Stimulated activated CD4-positive, alpha-beta T cell treated with anti-CD3 and anti-CD28 coated beads, Interleukin-4, amount 100 ng/mL, for 24 hours (primary cell): Measurements from ENCODE around the gene EMD.
"Not testable (repeated sequence)": the region's sequence is repeated elsewhere in the genome, so short reads cannot be mapped to it uniquely, and the experiment has no call there.

Experiments
- DNase-seq: peaks from one replicate; pipeline ENCODE4 v3.0.0-alpha.2; 2020

Gene EMD

DNA sequence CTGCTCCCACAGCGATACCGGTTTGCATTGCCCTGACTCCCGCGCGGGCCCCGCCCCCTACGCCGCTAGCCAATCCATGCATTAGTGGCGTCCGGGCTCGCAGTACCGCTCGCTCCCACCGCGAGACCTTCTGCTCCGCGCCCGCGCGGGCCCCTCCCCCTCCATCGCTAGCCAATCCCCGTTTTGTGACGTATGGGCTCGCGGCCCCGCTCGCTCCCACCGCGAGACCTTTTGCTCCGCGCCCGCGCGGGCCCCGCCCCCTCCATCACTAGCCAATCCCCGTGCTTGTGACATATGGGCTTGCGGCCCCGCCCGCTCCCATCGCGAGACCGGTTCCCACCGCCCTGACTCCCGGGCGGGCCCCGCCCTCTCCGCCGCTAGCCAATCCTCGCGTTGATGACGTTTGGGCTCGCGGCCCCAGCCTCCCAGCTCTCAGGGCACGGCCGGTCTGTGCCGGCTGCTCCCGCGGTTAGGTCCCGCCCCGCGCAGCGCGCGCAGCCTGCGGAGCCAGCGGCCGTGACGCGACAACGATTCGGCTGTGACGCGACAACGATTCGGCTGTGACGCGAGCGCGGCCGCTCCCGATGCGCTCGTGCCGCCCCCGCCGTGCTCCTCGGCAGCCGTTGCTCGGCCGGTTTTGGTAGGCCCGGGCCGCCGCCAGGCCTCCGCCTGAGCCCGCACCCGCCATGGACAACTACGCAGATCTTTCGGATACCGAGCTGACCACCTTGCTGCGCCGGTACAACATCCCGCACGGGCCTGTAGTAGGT lies at the start of gene EMD:
Gene EMD, plus strand, starts transcription at position 497 of the 770 bp plus-strand sequence. Its CDS starts 190 bp downstream, at position 687.
- DNase-seq = peak; percentile 95

DNA sequence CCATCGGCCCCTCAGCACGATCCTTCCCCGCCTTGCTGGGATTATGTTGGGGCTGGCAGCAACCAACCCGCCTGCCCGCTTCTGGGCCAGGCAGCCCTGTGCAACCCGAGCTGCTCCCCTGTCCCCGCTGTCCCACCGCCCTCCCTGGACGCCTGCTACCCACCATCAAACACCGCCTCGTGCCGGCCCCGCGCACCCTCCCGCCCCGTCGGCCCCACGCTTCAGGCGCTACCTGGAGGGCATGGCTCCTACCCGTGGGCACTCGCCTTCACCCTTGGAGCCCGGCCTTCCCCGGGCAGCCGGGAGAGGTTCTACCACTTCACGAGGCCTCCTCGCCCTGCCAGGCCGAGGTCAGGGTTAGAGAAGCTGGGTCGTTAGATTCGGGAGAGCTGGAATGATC lies 46.5 kb upstream of the EMD start:
- DNase-seq = no peak

DNA sequence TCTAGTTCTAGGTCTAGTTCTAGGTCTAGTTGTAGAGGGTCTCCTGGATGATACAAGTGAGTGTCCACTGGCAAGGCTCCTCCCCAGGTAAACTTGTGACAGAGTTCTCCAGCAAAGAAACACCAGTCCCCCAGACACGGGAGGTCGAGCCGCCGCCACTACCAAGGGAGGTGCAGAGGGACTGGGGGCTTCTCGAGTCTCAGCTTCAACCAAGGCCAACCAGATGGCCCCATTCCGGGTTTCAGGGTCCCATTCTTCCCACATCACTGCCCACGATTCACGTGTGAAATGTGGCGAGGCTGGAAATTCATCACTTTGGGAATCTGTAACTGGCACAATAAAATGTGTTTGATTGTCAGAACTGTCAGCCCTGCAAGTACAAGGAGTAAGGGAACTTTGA lies 46.0 kb upstream of the EMD start:
- no peak for DNase-seq

DNA sequence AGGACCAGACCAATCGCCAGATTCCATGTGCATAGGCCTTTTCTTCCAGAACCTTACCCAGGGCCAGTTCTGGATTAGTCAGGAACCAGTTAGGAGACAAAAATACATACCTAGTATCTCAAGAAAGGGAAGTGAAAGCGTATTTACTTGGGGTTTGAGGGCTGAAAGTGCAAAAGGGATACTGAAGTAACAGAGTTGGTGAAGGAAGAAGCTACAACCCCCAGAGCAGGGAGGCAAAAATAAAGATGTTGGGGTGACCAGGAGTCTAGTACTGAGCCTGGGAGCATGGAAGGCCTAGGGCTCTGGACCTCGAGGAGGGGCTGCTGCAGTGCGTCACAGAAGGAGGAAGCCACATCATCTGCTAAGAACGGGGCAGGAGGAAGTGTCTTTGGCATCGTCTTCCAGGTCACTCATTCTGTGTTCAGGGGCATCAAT lies 45.2 kb upstream of the EMD start:
- DNase-seq = no peak

DNA sequence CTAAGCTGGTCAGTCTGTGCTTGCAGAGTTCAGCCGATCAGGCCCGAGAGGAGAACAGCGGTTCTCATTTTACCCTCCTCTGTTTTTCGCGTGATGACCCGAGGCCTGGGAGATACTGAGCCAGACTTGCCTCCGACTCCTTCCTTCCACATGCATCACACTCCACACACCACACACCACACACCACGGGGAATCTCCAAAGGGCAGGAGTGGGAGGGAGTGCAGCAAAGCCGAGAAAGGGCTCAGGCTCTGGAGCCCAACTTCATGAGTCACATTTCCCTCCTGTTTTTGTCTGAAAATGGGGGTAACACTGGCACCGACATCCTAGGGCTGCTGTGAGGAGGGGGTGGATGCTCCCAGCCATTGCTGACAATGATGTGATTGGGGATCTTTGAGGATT lies 44.6 kb upstream of the EMD start:
- peak; percentile 60 for DNase-seq

DNA sequence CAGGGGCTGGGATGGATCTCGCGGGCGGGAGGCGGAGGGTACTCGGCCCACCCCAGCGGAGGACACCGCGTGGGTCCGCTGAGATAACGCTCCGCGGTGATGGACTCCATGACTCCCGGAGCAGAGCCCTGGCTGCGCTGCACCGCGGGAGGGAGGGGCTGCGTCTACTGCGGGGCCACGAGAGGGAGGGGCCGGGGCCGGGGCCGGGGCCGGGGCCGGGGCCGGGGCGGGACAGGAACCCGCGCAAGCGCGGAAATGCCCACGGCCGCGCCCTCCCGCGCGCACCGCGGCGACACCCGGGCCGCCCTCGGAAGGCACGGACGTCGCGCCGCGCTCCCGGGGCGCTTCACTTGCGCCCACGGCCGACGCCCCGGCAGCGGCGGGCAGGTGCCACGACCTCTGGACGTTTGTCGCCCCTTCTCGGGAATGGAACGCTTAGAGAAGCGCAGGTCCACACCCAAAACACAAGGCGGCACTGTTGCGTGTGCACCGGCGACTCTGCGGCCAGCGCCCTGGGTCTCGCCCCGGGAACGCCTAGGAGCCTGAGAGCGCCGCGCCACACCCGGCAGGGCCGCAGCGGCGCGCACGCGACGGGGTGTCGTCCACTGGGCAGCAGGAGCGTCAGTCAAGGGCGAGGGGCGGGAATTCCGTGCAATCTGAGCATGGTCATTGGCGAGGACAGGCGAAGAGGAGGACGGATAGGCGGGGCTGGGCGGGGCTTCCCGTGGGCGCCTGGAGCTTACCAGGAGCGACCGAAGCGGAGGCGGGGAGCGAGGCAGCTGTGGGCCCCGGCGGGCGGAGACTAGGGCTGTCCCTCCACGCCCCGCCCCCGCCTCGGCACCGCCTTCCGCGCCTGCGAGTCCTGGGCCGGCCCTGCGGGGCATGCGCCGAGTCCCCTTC lies 37.4 kb upstream of the EMD start:
- DNase-seq = not testable (repeated sequence)

DNA sequence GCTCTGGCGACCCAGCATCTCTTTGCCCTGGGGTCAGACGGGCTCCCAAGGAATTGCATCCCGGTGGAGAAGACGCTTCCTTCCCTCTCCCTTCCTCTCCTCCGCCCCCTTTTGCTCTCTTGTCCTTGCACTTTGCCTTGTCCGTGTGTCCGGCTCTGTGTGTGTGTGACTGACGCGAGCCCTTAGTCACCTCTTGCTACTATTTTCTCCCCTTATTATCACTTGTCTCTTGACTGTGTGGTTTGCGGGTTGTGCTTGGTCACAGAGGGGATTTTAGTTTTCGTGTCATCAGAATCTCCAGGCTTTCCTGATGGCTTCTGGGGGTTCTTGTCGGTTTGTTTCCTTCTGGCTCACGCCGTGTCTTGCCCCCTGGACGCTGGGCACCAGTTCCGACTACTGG lies 36.0 kb upstream of the EMD start:
- DNase-seq = not testable (repeated sequence)

DNA sequence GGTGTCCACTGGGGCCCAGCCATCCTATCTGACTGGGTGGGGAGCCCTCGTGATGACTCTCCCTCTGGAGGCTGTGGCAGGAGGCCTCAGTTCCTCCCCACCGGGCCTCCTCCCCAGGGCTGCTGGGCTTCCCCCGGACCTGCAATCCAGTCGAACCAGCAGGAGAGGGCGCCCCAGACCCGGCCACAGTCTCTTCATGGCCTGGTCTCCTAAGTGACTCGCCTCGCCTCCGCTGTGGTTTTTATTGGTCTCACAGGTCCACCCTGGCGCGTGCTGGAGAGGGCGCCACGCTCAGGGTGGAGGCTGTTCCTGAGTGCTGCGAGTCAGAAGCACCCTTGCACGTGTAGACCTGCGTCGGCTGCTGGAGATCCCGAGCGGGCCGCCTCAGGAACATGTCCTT lies 35.5 kb upstream of the EMD start:
- not testable (repeated sequence) for DNase-seq

DNA sequence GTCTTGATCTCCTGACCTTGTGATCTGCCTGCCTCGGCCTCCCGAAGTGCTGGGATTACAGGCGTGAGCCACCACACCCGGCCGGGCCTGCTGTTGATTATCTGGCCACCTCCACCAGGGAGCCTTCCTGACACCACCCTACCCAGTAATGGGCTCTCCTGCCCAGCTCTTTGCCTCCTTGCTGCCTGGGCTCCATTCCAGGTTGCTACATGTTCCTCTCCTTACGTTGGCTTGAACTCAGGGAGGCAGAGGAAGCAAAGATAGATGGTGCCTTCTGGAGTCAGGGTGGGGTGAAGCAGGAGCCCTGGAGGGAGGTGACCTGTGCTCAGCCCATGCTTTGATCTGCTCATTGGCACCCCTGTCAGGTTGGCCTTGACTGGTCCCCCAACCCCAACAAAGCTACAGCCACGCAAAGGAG lies 31.0 kb upstream of the EMD start:
- DNase-seq = no peak

DNA sequence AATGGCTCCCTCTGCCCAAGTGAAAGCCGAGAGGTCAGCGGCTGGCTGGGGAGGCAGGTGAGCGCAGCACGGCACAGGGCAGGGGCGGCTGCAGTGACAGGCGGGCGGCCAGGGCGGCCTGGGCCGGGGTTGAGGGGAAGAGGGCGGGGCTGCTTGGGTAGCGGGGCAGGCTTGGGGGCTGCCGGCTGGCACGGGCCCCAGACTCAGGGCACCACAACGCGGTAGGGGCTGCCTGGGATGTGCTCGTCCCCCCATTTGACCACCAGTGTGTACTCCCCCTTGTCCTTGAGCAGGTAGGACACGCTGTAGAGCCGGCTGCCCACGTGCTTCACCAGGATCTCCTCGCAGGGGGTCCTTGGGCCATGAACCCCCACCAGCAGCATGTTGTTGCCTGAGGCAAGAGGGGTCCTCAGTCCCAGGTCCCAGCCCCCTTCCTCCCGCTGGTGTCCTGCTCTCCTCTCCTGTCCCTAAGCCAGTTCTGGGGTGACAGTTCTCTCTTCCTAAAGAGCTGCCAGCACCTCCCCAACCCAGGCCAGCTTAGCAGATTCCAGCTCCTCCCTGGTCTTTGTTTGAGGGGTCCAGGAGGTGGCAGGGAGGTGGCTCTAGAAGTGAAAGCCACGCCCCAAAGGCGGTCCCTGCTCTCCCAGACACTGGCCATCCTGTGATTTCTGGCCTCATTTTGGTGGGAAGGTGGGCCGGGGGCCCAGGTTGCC lies 30.3 kb upstream of the EMD start:
- no peak for DNase-seq

DNA sequence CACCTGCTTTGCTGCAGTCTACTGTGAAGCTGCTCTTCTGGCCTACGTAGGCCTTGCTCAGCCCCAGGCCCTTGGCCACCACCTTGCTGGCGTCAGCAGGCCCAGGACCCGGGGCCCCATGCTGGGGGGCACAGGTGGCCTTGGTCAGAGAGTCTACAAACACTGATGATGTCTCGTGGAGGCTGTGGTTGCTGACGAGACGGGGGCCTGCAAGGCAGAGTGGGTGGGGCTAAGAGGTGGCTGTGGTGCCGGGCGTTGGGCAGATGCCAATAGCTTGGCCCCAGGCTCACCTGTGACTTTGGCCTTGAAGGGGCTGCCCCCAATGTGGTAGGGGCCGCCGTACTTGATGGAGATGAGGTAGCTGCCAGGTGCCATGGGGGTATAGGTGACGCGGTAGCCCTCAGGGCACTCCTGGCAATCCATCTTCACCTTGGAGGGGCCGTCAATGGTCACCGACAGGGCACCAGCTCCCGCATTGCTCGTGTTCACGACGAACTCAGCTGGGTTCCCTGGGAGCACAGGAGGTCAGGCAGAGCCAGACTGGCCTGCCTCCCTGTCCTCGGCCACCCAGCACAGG lies 29.6 kb upstream of the EMD start:
- DNase-seq = no peak

DNA sequence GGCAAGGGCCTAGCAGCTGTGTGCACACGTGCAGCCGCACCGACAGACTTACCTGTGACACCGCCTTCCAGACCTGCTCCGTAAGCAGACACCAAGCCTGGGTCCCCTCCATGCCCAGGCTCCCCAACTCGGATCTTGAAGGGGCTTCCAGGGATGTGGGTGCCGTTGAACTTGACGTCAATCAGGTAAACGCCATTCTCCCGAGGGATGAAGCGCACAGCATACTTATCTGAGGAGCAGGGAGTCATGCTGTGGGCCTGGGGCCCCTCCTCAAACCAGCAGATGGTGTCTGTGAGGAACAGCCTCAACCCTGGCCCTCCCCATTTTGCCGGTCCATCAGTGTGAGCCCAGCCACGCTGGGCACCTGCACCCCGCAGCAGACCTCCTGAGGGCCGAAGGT lies 29.1 kb upstream of the EMD start:
- DNase-seq = no peak

DNA sequence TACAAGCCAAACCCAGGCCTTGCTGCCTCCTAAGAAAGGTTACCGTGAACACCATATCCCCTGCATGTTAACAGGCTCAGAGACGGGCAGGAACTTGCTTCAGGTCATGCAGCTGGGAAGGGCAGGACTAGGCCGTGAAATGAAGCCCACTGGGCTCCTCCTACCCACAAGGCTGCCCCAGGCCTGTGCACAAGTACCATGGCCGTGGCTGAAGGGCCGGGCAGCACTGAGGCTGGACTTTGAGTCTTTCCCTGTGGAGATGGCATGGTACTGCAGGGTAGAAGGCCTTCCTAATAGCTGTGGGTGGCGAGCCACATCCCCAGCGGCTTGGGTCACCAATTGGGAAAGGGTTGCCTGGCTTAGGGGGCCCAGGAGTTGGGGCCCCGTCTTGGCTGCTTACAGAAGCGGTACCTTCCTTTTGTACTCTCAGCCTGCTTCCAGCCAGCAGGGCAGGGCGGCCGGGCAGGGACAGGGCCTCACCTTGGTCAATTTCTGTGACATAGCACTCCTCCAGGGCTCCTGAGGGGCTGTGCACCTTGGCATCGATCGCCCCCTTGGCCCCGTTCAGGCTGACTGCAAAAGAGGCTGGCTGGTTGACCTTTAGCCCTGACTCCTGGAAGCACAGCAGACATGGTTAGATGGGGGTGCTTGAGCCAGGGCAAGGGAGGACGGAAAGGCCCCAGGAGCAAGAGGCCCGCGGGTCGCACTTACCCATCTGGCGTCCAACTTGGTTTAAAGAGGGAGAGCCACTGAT lies 28.5 kb upstream of the EMD start:
- no peak for DNase-seq

DNA sequence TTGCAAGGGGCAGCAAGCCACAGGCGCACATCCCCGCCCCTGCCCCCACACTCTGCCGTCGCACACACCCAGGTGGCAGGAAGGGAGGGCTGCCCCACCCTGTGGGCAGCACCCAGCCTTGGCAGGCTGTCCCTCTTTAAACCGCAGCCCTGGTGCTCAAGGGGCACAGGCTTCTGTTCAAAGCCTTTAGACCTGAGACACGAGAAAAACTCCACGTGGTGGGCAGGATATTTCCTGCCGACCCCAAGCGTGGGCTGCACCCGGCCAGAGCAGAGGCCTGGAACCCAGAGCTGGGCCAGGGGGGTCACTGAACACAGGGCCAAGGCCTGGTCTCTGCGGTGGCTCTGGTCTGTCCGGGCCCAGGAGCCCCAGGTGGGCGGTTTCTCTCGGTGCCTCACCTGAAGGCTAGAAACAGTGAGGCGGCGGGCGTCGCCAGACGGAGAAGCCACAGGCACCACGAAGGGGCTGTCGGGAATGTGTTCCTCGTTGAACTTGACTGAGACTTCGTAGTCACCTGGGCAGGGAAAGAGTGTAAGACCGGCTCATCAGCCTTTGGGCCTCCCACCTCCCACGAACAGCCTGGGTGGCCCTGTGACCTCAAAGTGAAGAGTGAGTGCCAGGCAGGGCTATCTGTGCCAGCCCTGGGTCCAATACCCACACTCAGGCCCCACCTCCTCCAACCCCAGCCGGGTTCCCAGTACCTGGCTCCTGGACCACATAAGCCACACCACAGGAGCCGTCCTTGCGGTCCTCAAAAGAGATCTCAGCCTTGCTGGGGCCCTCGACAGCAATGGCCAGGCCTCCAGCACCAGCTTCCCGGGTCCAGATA lies 27.7 kb upstream of the EMD start:
- no peak for DNase-seq

DNA sequence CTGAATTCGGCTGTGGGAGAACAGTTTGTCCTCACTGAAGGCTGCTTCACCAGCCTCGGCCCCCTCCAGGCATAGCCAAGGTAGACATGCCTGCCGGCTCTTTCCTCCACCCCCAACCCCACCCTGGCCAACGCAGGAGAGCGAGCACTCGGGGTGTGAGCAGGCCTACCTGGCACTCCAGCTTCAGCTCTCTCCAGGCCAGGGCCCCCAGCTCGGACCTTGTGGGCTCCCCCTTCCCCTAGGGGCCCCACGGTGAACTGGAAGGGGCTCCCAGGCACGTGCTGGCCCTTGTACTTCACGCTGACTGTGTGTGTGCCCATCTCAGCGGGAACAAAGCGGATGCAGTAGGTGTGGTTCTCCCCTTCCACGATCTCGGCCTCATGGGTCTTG lies 27.1 kb upstream of the EMD start:
- DNase-seq = no peak

DNA sequence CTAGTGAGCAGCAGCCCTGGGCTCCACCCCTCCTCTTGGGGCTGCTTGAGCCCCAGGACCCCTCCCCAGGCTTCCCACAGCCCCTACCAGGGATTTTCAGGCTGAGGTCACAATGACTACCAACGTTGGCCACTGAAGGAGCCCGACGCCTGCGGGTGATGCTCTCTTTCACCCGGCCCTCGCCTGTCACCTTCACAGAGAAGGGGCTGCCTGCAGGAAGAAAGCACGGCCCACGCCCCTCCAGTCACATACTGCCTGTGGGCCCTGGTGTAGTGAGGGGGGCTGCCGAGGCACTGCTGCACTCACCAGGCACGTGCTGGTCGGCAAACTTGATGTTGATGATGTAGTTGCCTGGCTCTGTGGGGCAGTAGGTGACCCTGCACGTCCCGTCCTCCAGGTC lies 26.6 kb upstream of the EMD start:
- no peak for DNase-seq

DNA sequence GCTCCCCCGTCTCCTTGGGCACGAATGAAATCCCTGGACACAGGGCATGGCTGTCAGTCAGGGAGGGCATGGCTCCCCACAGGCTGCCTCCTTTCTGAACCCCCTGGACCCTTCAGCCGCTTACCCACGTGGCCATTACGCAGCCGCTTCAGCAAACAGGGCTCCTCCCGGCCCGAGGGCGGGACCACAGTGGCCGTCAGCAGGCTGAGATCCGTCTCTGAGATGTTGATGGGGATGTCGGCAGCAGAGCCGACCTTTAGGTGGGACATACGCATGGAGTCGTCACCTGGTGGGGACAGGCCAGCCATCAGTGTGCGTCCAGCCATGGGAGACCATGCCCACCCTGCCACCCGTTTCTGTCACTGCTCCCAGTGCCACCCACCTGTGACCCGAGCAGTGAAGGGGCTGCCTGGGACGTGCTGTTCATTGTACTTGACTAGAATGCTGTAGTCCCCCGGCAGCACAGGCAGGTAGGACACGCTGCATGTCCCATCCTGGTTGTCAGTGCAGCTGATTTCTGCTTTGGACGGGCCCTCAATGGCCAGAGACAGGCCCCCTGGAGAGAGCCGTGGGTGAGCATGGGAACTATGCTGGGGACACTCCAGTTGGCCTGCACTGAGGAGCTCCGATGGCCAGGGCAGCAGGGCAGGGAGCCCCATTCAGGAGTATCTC lies 25.8 kb upstream of the EMD start:
- no peak for DNase-seq

DNA sequence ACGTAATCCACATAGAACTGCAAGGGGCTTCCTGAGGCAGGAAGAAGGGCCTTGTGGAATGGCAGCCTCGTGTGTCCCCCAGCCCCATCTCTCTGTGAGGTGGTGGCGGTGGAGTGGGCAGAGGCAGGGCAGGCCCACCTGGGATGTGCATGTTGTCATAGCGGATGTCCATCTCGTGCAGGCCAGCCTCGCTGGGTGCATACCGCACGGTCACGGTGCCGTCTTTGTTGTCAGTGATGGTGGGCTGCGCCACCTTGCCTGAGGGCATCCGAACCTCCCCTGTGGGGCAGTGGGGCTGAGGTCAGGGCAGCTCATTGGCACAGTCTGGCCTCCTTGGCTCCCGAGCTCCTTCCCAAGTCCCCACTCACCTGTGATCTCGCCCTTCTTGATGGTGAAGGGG lies 25.1 kb upstream of the EMD start:
- no peak for DNase-seq

DNA sequence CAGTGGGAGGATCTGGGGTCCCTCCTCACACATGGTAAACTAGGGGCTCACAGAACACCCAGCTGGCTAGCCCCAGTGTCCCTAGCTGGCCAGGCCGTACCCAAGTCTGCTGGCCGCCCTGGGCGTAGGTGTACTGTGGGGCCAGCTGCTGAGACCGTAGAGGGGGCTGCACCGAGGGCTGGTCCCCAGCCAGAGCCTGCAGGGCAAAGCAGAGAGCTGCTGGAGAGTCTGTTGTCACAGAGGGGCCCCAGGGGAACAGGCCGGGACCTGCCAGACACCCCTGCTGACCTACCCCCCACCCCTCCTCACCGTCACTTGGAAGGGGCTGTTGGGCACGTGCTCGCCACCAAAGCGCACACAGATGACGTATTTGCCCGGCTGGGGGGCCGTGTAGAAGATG lies 24.6 kb upstream of the EMD start:
- DNase-seq = no peak

DNA sequence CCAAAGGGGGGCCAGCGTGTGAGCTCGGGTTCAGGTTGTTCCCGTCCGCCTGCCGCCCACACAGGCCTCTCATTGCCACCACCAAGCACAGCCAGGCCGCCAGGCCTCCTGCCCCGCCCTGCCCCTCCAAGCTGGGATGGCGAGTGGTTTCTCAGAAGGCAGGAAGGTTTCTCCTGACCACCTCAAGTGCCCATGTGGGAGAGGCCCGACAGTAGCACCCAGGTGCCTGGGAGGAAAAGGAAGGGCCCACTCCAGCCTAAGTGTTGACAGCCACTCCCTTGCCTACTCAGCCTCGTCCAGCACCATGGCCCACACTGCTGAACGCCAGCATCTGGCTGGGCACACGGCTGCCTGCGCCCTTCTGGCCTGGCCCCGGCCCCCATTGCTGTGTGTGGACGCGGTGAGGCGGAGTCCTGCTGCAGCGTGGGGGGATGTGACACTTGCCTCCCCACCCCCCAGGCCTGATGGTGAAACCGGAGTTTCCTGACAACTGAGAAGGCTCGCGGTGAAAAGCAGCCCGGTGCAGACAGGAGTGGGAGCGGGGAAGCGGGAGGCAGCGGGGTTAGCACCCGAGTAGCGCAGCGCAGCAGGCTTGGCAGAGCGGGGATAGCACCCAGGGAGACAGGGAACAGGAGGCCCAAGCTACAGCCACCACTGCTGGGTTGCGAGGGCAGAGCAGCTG lies 23.9 kb upstream of the EMD start:
- no peak for DNase-seq
